Trophoblast cell (in vitro differentiated cells and primary cell): ENCODE measurements around the gene ENKD1.

Source experiments
- DNase-seq, 2 donors: peaks; one replicate each; pipeline ENCODE4 v3.0.0-alpha.2; 2016
- H2AFZ ChIP-seq: 2 replicates; pipeline ENCODE4 v1.6.1; 2013; ENCODE audit warnings: low read length, moderate library complexity, mild to moderate bottlenecking; ENCODE audit not compliant: insufficient read depth, poor library complexity
- H2AK5ac ChIP-seq: 2 replicates; pipeline ENCODE4 v1.6.1; 2013; ENCODE audit warnings: mild to moderate bottlenecking, low read length
- H2BK120ac ChIP-seq: 2 replicates; pipeline ENCODE4 v1.6.1; 2013; ENCODE audit warnings: low read length, mild to moderate bottlenecking, moderate library complexity; ENCODE audit not compliant: insufficient read depth, poor library complexity
- H2BK12ac ChIP-seq: 2 replicates; pipeline ENCODE4 v1.6.1; 2013; ENCODE audit warnings: mild to moderate bottlenecking, low read length, moderate library complexity
- H2BK5ac ChIP-seq: 2 replicates; pipeline ENCODE4 v1.6.1; 2013; ENCODE audit warnings: low read length, low read depth, moderate library complexity, mild to moderate bottlenecking; ENCODE audit not compliant: poor library complexity
- H3K14ac ChIP-seq: 2 replicates; pipeline ENCODE4 v1.6.1; 2013; ENCODE audit warnings: mild to moderate bottlenecking, low read length
- H3K18ac ChIP-seq: 2 replicates; pipeline ENCODE4 v1.6.1; 2013; ENCODE audit warnings: mild to moderate bottlenecking, low read length
- H3K23ac ChIP-seq: 2 replicates; pipeline ENCODE4 v1.6.1; 2013; ENCODE audit warnings: low read length
- H3K27ac ChIP-seq: 2 replicates; pipeline ENCODE4 v1.5.1; 2013; ENCODE audit warnings: low read depth, mild to moderate bottlenecking, inconsistent platforms, low read length, moderate library complexity
- H3K27me3 ChIP-seq: 2 replicates; pipeline ENCODE4 v1.6.1; 2013; ENCODE audit warnings: inconsistent platforms, mild to moderate bottlenecking, low read length, moderate library complexity; ENCODE audit not compliant: insufficient read depth
- H3K36me3 ChIP-seq, 2 experiments: 1 replicate in 1 of 2; 2 replicates in 1 of 2; pipeline ENCODE4 v1.6.1; 2013; ENCODE audit warnings: low read length in 2 of 2, mild to moderate bottlenecking in 2 of 2, moderate library complexity in 1 of 2; ENCODE audit not compliant: insufficient read depth in 2 of 2, control insufficient read depth in 1 of 2
- H3K4ac ChIP-seq: 2 replicates; pipeline ENCODE4 v1.6.1; 2013; ENCODE audit warnings: low read depth, mild to moderate bottlenecking, low read length, moderate library complexity
- H3K4me1 ChIP-seq, 2 experiments: 1 replicate in 1 of 2; 2 replicates in 1 of 2; pipeline ENCODE4 v1.6.1; 2013; ENCODE audit warnings: low read length in 2 of 2, mild to moderate bottlenecking in 2 of 2, moderate library complexity in 1 of 2; ENCODE audit not compliant: insufficient read depth in 2 of 2, control insufficient read depth in 1 of 2
- H3K4me2 ChIP-seq: 2 replicates; pipeline ENCODE4 v1.6.1; 2013; ENCODE audit warnings: inconsistent platforms, mild to moderate bottlenecking, low read length, moderate library complexity
- H3K4me3 ChIP-seq: 2 replicates; pipeline ENCODE4 v1.5.1; 2013; ENCODE audit warnings: mild to moderate bottlenecking, low read depth, low read length, inconsistent platforms
- H3K79me1 ChIP-seq: one replicate; pipeline ENCODE4 v1.6.1; 2013; ENCODE audit warnings: low read length
- H3K79me2 ChIP-seq: 2 replicates; pipeline ENCODE4 v1.6.1; 2013; ENCODE audit warnings: low read length, mild to moderate bottlenecking; ENCODE audit not compliant: control insufficient read depth, insufficient read depth, poor library complexity
- H3K9ac ChIP-seq: 2 replicates; pipeline ENCODE4 v1.6.1; 2013; ENCODE audit warnings: mild to moderate bottlenecking, low read length
- H3K9me3 ChIP-seq: 2 replicates; pipeline ENCODE4 v1.6.1; 2013; ENCODE audit warnings: low read depth, mild to moderate bottlenecking, control low read depth, inconsistent platforms, low read length; ENCODE audit not compliant: insufficient read depth
- H4K12ac ChIP-seq: 2 replicates; pipeline ENCODE4 v1.6.1; 2013; ENCODE audit warnings: low read depth, mild to moderate bottlenecking, low read length, moderate library complexity
- H4K8ac ChIP-seq: 2 replicates; pipeline ENCODE4 v1.6.1; 2013; ENCODE audit warnings: low read depth, mild to moderate bottlenecking, low read length, moderate library complexity
- H4K91ac ChIP-seq: one replicate; pipeline ENCODE4 v1.6.1; 2013; ENCODE audit warnings: low read depth, mild to moderate bottlenecking, low read length, moderate library complexity
- WGBS: extraction: QIAGEN DNeasy Blood & Tissue Kit; methylation state at CpG from one replicate; pipeline ENCODE4 v1.1.7; 2013; ENCODE audit warnings: missing lambda C conversion rate; ENCODE audit not compliant: insufficient read length, insufficient coverage; ENCODE audit errors: extremely low coverage; 5-methylcytosine and 5-hydroxymethylcytosine counted together

ENKD1 gene

DNA sequence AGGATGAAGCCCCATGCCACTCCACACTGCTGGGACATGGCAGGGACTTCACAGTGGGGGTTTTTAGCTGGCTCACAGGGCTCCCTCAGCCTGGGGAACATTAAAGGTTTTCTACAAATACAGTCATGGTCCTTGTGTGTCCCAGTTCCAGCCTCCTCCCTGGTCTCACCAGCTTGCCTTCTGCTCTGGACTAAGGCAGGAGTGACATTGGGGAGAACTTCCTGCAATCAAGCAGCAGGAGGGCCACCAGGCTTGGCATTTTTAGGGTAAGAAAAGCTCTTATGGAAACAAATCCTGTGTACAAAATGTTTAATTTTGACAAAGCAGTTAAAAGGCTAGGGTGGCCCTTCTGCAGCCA, 3.9 kb downstream of the ENKD1 start:
- DNase-seq = no peak
- Histone ChIP-seq H2AFZ (no peak overlapping the region), H4K12ac (no peak overlapping the region), H2BK5ac (no peak overlapping the region), H3K36me3 (peaks cover 11 to 14% of the 10 kb centered on the region in 2 experiments), H3K4me3 (no peak overlapping the region), H3K4me2 (no peak overlapping the region), H3K4me1 (peaks cover 14 to 20% of the 10 kb centered on the region in 2 experiments), H3K4ac (no peak overlapping the region), H4K8ac (no peak overlapping the region), H3K9me3 (no peaks in the 10 kb centered on the region), H2BK120ac (no peak overlapping the region), H2BK12ac (no peak overlapping the region), H3K23ac (no peak overlapping the region), H4K91ac (no peak overlapping the region), H3K14ac (no peak overlapping the region), H3K9ac (no peak overlapping the region), H3K79me1 (peaks cover 12% of the 10 kb centered on the region), H3K27ac (no peak overlapping the region), H3K18ac (no peak overlapping the region), H2AK5ac (no peak overlapping the region), H3K79me2 (peaks cover 6% of the 10 kb centered on the region), H3K27me3 (no peaks in the 10 kb centered on the region)

DNA sequence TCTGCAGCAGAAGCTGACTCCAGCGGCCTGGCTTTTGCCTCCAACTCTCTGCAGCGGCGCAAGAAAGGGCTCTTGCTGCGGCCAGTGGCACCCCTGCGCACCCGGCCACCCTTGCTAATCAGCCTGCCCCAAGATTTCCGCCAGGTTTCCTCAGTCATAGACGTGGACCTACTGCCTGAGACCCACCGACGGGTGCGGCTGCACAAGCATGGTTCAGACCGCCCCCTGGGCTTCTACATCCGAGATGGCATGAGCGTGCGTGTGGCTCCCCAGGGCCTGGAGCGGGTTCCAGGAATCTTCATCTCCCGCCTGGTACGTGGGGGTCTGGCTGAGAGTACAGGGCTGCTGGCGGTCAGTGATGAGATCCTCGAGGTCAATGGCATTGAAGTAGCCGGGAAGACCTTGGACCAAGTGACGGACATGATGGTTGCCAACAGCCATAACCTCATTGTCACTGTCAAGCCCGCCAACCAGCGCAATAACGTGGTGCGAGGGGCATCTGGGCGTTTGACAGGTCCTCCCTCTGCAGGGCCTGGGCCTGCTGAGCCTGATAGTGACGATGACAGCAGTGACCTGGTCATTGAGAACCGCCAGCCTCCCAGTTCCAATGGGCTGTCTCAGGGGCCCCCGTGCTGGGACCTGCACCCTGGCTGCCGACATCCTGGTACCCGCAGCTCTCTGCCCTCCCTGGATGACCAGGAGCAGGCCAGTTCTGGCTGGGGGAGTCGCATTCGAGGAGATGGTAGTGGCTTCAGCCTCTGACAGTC, 4.5 kb downstream of the ENKD1 start:
- Histone ChIP-seq H3K23ac (no peak overlapping the region), H3K27ac (no peak overlapping the region), H3K79me1 (peaks cover 12% of the 10 kb centered on the region), H3K4me2 (no peak overlapping the region), H3K9ac (no peak overlapping the region), H2AK5ac (no peak overlapping the region), H3K4me1 (peaks cover 11 to 16% of the 10 kb centered on the region in 2 experiments), H3K36me3 (peaks cover 13 to 18% of the 10 kb centered on the region in 2 experiments), H3K27me3 (no peaks in the 10 kb centered on the region), H3K9me3 (no peaks in the 10 kb centered on the region), H2BK120ac (no peak overlapping the region), H3K4me3 (no peak overlapping the region), H2BK12ac (no peak overlapping the region), H2BK5ac (no peak overlapping the region), H4K91ac (no peak overlapping the region), H3K79me2 (peaks cover 6% of the 10 kb centered on the region), H3K14ac (no peak overlapping the region), H4K12ac (no peak overlapping the region), H3K4ac (no peak overlapping the region), H3K18ac (no peak overlapping the region), H2AFZ (no peak overlapping the region), H4K8ac (no peak overlapping the region)
- DNase-seq = no peak
- WGBS = no CpG with 5 or more reads among the region's 34 CpGs

DNA sequence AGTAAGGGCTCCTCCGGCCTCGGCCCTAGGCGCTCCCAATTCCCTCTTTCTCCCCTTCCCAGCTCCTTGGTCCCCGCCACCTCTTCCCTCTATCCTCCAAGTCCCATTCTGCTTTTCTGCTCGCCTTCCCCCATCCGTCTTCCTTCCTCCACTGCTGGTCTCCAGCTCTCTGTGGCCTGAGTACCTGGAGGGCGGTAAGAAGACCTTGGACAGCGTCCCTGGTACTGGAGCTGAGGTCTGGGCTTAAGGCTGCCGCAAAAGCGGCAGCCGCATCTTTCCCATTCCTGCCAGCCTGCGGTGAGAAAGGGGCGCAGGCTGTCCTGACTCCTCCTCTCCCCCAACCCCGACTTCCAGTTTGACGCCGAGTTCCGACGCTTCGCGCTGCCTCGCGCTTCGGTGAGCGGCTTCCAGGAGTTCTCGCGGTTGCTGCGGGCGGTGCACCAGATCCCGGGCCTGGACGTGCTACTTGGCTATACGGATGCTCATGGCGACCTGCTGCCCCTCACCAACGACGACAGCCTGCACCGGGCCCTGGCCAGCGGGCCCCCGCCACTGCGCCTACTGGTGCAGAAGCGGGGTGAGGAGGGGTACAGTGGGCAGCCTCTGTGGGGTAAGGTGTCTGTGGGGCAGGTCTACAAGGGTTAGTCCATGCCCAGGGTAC, 5.3 kb downstream of the ENKD1 start:
- Histone ChIP-seq H3K18ac (no peak overlapping the region), H4K91ac (no peak overlapping the region), H3K4me2 (peak overlapping the region; percentile 81)

DNA sequence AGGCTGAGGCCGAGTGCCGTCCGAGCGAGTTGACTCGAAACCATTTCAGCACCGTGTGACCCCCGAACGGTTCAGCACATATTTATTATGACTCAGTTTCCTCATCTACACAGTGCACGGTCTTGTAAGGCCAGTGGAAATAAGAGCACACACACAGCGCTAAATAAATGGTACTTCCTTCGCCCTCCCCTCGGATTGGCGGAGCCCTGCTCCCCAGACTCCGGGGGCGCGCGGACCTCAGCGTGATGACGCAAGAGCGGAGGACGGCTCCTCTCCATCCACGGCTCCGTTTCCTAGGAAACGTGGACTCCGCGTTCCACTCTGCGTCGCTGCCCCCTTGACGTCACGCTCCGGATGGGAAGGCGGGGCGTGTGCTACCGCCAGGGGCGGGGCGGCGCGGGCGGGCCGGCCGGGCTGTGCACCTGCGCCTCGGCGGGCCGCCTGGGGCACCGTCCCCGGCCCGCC, 6.0 kb downstream of the ENKD1 start, which contains the start of gene PARD6A:
PARD6A (plus strand) TSS at position 397 of the 465 bp plus-strand sequence. CDS start 79 bp downstream, outside the sequence.
- Histone ChIP-seq H3K4ac (no peak within 1 kb of the TSS), H2BK120ac (peak within 1 kb of the TSS; percentile 47), H3K27ac (peak within 1 kb of the TSS; percentile 25), H3K36me3 (peaks cover 13 to 21% of the 10 kb centered on the region in 2 experiments), H3K4me1 (peaks cover 5 to 10% of the 10 kb centered on the region in 2 experiments), H3K18ac (peak within 1 kb of the TSS; percentile 71), H3K9ac (peak within 1 kb of the TSS; percentile 16), H4K91ac (peak within 1 kb of the TSS; percentile 68), H2AK5ac (no peak within 1 kb of the TSS), H4K12ac (peak within 1 kb of the TSS; percentile 59), H4K8ac (peak within 1 kb of the TSS; percentile 88), H3K14ac (peak within 1 kb of the TSS; percentile 55), H3K9me3 (no peaks in the 10 kb centered on the region), H3K27me3 (no peaks in the 10 kb centered on the region), H2BK5ac (peak within 1 kb of the TSS; percentile 10), H3K79me1 (peaks cover 7% of the 10 kb centered on the region), H3K79me2 (peaks cover 3% of the 10 kb centered on the region), H3K23ac (no peak within 1 kb of the TSS), H3K4me3 (peak within 1 kb of the TSS; percentile 85), H3K4me2 (peak within 1 kb of the TSS; percentile 81), H2AFZ (peak within 1 kb of the TSS; percentile 80), H2BK12ac (no peak within 1 kb of the TSS)
- peak; percentile 87 to 98 for DNase-seq
- WGBS = no CpG with 5 or more reads among the region's 48 CpGs

More for the DNA sequence above, 5.3 kb downstream of the ENKD1 start:
- no peak overlapping the region for H3K23ac ChIP-seq
- H3K27me3 ChIP-seq = no peaks in the 10 kb centered on the region
- H2BK5ac ChIP-seq = no peak overlapping the region
- H4K12ac ChIP-seq = no peak overlapping the region
- no peak overlapping the region for H2BK120ac ChIP-seq
- no peak overlapping the region for H2AK5ac ChIP-seq
- H4K8ac ChIP-seq = no peak overlapping the region
- peaks cover 8% of the 10 kb centered on the region for H3K79me1 ChIP-seq
- H3K36me3 ChIP-seq = peaks cover 13 to 21% of the 10 kb centered on the region in 2 experiments
- peak overlapping the region; percentile 5 for H3K4me3 ChIP-seq
- H2AFZ ChIP-seq = peak overlapping the region; percentile 24
- no CpG with 5 or more reads among the region's 39 CpGs for whole genome bisulfite sequencing
- DNase-seq = peak; percentile 63 to 72
- no peak overlapping the region for H3K9ac ChIP-seq
- H2BK12ac ChIP-seq = no peak overlapping the region
- peaks cover 3% of the 10 kb centered on the region for H3K79me2 ChIP-seq
- no peak overlapping the region for H3K27ac ChIP-seq
- peaks cover 8 to 12% of the 10 kb centered on the region in 2 experiments for H3K4me1 ChIP-seq
- no peak overlapping the region for H3K4ac ChIP-seq
- H3K9me3 ChIP-seq = no peaks in the 10 kb centered on the region
- no peak overlapping the region for H3K14ac ChIP-seq
